Panc1 (cell line): ENCODE data around the gene SMARCB1. TPM values are rescaled to one million over a fixed set of nuclear protein-coding genes. Genes with fewer than 3 reads are reported as not detected.

ENCODE experiments used
- ATAC-seq: fragments of 200-7000 bp; cut with Tn5 transposase; 2 replicates; pipeline ENCODE4 v1.9.1; 2020; ENCODE audit warnings: mild to moderate bottlenecking, moderate library complexity
- BruUV-seq: library from RNA; stranded (reverse); fragments of 400-500 nt; replicated peaks from 2 replicates; lab custom pipeline; 2021; lab: Mats Ljungman, UMichigan
- CTCF ChIA-PET: fragments of 300-600 bp; sonication (Branson Sonifier 250); formaldehyde crosslinking; loops from one replicate; lab custom pipeline; 2022; ENCODE audit warnings: antibody characterized with exemption; lab: Charles Lee
- POLR2A ChIA-PET: fragments of 300-600 bp; sonication (Branson Sonifier 250); formaldehyde crosslinking; loops from one replicate; lab custom pipeline; 2022; ENCODE audit warnings: antibody characterized with exemption; lab: Charles Lee
- DNase-seq: peaks from one replicate; pipeline ENCODE4 v3.0.0-alpha.2; 2010; ENCODE audit warnings: low read depth, low spot score
- H3K27ac ChIP-seq: 2 replicates; pipeline ENCODE4 v1.5.1; 2011; ENCODE audit warnings: mild to moderate bottlenecking, low read length, inconsistent platforms
- H3K27me3 ChIP-seq: fragments of 200-500 bp; sonication (Bioruptor generic); 2 replicates; pipeline ENCODE4 v1.6.0; 2014; ENCODE audit warnings: low read length, inconsistent platforms; ENCODE audit not compliant: control insufficient read depth, insufficient read depth
- H3K36me3 ChIP-seq: fragments of 200-500 bp; sonication (Bioruptor generic); 2 replicates; pipeline ENCODE4 v1.5.1; 2014; ENCODE audit warnings: inconsistent platforms, mild to moderate bottlenecking, low read length, moderate library complexity; ENCODE audit not compliant: control insufficient read depth, insufficient read depth
- H3K4me1 ChIP-seq: 2 replicates; pipeline ENCODE4 v1.5.1; 2011; ENCODE audit warnings: inconsistent platforms, mild to moderate bottlenecking, low read length, moderate library complexity; ENCODE audit not compliant: control insufficient read depth, insufficient read depth
- H3K4me3 ChIP-seq, 2 experiments: 2 replicates each; pipeline ENCODE4 v1.5.1; 2011 to 2012; ENCODE audit warnings: low read depth in 2 of 2, low read length in 2 of 2, mild to moderate bottlenecking in 2 of 2, inconsistent platforms in 1 of 2, moderate library complexity in 1 of 2
- H3K9me3 ChIP-seq: fragments of 200-500 bp; sonication (Bioruptor generic); 2 replicates; pipeline ENCODE4 v1.5.1; 2014; ENCODE audit warnings: low read depth, mild to moderate bottlenecking, inconsistent platforms, low read length, moderate library complexity; ENCODE audit not compliant: control insufficient read depth, insufficient read depth
- CTCF ChIP-seq: fragments of 450-650 bp; IDR thresholded peaks from 2 replicates; pipeline ENCODE4 v1.5.1; 2017; ENCODE audit warnings: mild to moderate bottlenecking
- POLR2AphosphoS5 ChIP-seq: IDR thresholded peaks from 2 replicates; pipeline ENCODE4 v1.6.1; 2012; ENCODE audit warnings: mild to moderate bottlenecking, low read depth, low read length, moderate library complexity
- SIN3A ChIP-seq: IDR thresholded peaks from 2 replicates; pipeline ENCODE4 v1.6.1; 2012; ENCODE audit warnings: low read depth, mild to moderate bottlenecking, low read length, moderate library complexity, borderline replicate concordance; ENCODE audit not compliant: insufficient read depth
- TCF7L2 ChIP-seq: IDR thresholded peaks from 2 replicates; pipeline ENCODE4 v1.6.1; 2011; ENCODE audit warnings: mild to moderate bottlenecking, low read depth, low read length, inconsistent platforms
- in situ Hi-C: cut with HindIII; loops from 2 replicates; pipeline ENCODE4 v1.10.0; 2016; ENCODE audit warnings: low sequenced_read_pairs, low pct_unique_long_range_greater_than_20kb
- intact Hi-C: fragments of 100-400 bp; cut with micrococcal nuclease; formaldehyde crosslinking; loops from one replicate; pipeline ENCODE4 v1.10.0; 2022; ENCODE audit not compliant: unreplicated experiment
- total RNA-seq: library from RNA; stranded (reverse); gene quantifications from one replicate; pipeline ENCODE4 v1.2.1, GENCODE V29; 2021; ENCODE audit not compliant: unreplicated experiment
- TF ChIP-seq, protein P1 (sequence below), 2 experiments: IDR thresholded peaks; 2 replicates each; pipeline ENCODE4 v1.6.1; 2011 to 2012; ENCODE audit warnings: low read depth in 2 of 2, control low read depth in 1 of 2, low read length in 1 of 2, mild to moderate bottlenecking in 1 of 2, moderate library complexity in 1 of 2; ENCODE audit not compliant: insufficient read depth in 1 of 2

SMARCB1 gene
- total RNA-seq, 1 experiment from 2014 or later: 70.2 TPM

DNA sequence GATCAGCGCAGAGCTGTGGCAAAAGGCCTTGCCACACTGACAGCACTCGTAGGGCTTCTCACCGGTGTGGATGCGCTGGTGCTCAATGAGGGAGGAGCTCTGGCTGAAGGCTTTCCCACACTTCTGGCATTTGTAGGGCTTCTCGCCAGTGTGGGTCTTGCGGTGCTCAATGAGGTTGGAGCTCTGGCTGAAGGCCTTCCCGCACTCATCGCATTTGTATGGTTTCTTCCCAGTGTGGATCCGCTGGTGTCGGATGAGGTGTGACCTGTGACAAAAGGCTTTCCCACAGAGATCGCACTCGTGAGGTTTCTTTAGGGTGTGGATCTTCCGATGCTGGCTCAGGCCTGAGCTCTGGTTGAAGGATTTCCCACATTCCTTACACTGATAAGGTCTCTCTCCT, 42.8 kb upstream of the SMARCB1 start:
- H3K27me3 ChIP-seq: no peaks in the 10 kb centered on the region
- H3K27ac ChIP-seq: no peak overlapping the region
- H3K4me3 ChIP-seq: no peak overlapping the region
- BruUV-seq: no TSS peak
- H3K36me3 ChIP-seq: no peaks in the 10 kb centered on the region
- no peaks in the 10 kb centered on the region for H3K9me3 ChIP-seq
- no peaks in the 10 kb centered on the region for H3K4me1 ChIP-seq
- intact Hi-C loops (no loop called here), in situ Hi-C loops (no loop called here)
- ATAC-seq (no peak), DNase-seq (no peak)
- POLR2A ChIA-PET: no interaction called here
- CTCF ChIA-PET: no interaction called here
- TF ChIP-seq TCF7L2 (no peak), SIN3A (no peak), POLR2AphosphoS5 (no peak), CTCF (no peak)
- TF ChIP-seq, protein P1, sequence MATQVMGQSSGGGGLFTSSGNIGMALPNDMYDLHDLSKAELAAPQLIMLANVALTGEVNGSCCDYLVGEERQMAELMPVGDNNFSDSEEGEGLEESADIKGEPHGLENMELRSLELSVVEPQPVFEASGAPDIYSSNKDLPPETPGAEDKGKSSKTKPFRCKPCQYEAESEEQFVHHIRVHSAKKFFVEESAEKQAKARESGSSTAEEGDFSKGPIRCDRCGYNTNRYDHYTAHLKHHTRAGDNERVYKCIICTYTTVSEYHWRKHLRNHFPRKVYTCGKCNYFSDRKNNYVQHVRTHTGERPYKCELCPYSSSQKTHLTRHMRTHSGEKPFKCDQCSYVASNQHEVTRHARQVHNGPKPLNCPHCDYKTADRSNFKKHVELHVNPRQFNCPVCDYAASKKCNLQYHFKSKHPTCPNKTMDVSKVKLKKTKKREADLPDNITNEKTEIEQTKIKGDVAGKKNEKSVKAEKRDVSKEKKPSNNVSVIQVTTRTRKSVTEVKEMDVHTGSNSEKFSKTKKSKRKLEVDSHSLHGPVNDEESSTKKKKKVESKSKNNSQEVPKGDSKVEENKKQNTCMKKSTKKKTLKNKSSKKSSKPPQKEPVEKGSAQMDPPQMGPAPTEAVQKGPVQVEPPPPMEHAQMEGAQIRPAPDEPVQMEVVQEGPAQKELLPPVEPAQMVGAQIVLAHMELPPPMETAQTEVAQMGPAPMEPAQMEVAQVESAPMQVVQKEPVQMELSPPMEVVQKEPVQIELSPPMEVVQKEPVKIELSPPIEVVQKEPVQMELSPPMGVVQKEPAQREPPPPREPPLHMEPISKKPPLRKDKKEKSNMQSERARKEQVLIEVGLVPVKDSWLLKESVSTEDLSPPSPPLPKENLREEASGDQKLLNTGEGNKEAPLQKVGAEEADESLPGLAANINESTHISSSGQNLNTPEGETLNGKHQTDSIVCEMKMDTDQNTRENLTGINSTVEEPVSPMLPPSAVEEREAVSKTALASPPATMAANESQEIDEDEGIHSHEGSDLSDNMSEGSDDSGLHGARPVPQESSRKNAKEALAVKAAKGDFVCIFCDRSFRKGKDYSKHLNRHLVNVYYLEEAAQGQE (IDR thresholded peaks at IDR 0.05; ENCODE audit: insufficient read depth in 1 of 2, low read depth in 2 of 2, low read length in 1 of 2): no peak

DNA sequence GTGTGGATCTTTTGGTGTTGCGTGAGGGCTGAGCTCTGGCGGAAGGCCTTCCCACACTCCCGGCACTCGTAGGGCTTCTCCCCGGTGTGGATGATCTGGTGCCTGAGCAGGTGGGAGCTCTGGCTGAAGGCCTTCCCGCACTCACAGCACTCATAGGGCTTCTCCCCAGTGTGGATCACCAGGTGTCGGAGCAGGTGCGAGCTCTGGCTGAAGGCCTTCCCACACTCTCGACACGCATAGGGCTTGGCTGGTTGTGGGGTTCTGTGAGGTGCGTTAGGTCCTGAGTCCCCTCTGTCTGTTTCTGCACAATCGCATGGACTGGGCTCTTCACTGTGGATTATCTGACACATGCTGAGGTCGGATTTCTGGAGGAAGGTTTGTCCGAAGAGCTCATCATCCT, 42.3 kb upstream of the SMARCB1 start:
- H3K36me3 ChIP-seq: no peaks in the 10 kb centered on the region
- ChIA-PET CTCF (no interaction called here), POLR2A (no interaction called here)
- TF ChIP-seq SIN3A (no peak), CTCF (no peak), POLR2AphosphoS5 (no peak), TCF7L2 (no peak)
- TF ChIP-seq, protein P1 (IDR thresholded peaks at IDR 0.05; ENCODE audit: insufficient read depth in 1 of 2, low read depth in 2 of 2, low read length in 1 of 2): no peak
- intact Hi-C loops: no loop called here
- no peak overlapping the region for H3K27ac ChIP-seq
- BruUV-seq: no TSS peak
- DNase-seq (no peak), ATAC-seq (no peak)
- H3K27me3 ChIP-seq: no peaks in the 10 kb centered on the region
- H3K4me1 ChIP-seq: no peaks in the 10 kb centered on the region
- no peak overlapping the region for H3K4me3 ChIP-seq
- no peaks in the 10 kb centered on the region for H3K9me3 ChIP-seq
- in situ Hi-C loops: no loop called here
